Measurements from ENCODE around the gene GPR21. TPM values are rescaled to one million over a fixed set of nuclear protein-coding genes. Genes with fewer than 3 reads are reported as not detected.

GPR21 gene
- total and polyA plus RNA-seq, 7 experiments from 2014 or later = 1.1 to 2.4 (median 1.8) TPM; not detected in 3

- H3K36me3 Mint-ChIP-seq = peaks cover 13 to 55% (median 42%) of the 10 kb centered on the region in 5 donors
- ATAC-seq = no peak
- intact Hi-C loops (cut with micrococcal nuclease) = no loop called here
- H3K27ac ChIP-seq (ENCODE audit: low read depth, low read length) = no peak overlapping the region
- no peaks in the 10 kb centered on the region for H3K9me3 ChIP-seq (ENCODE audit: control insufficient read depth in 2 of 3, low read length in 3 of 3)
- no peak overlapping the region for H3K4me3 Mint-ChIP-seq
- no peaks in the 10 kb centered on the region for H3K27me3 ChIP-seq (ENCODE audit: control insufficient read depth in 2 of 2, insufficient read depth in 2 of 2, low read length in 2 of 2)
- ChIA-PET CTCF (no interaction called here), POLR2A (no interaction called here)
- no peak for DNase-seq
- no peaks in the 10 kb centered on the region for H3K4me1 ChIP-seq (ENCODE audit: control insufficient read depth in 2 of 2, insufficient read depth in 2 of 2, low read length in 2 of 2)
- H3K4me3 ChIP-seq (ENCODE audit: low read length) = no peak overlapping the region
- H3K27ac Mint-ChIP-seq = no peak overlapping the region
- no peaks in the 10 kb centered on the region for H3K27me3 Mint-ChIP-seq
- H3K9me3 Mint-ChIP-seq = peaks cover 0 to 9% (median 0%) of the 10 kb centered on the region in 11 donors
- peaks cover 0 to 2% (median 0%) of the 10 kb centered on the region in 7 donors for H3K4me1 Mint-ChIP-seq
- H3K36me3 ChIP-seq (ENCODE audit: control insufficient read depth in 2 of 3, insufficient read depth in 3 of 3, low read length in 3 of 3) = peaks cover 0 to 32% (median 10%) of the 10 kb centered on the region in 3 experiments
Measured at GRCh38 chr9:123011380-123011779, 22.1 kb upstream of the GPR21 start.

GRCh38 chr9:123011878-123012528 is 21.5 kb upstream of the GPR21 start:
- no peak overlapping the region for H3K4me3 ChIP-seq (ENCODE audit: low read length)
- ATAC-seq = no peak
- H3K9me3 Mint-ChIP-seq = peaks cover 0 to 9% (median 0%) of the 10 kb centered on the region in 11 donors
- CTCF ChIA-PET = no interaction called here
- peaks cover 13 to 55% (median 42%) of the 10 kb centered on the region in 5 donors for H3K36me3 Mint-ChIP-seq
- no peak overlapping the region for H3K4me3 Mint-ChIP-seq
- H3K36me3 ChIP-seq (ENCODE audit: control insufficient read depth in 2 of 3, insufficient read depth in 3 of 3, low read length in 3 of 3) = peaks cover 0 to 36% (median 10%) of the 10 kb centered on the region in 3 experiments
- H3K27ac Mint-ChIP-seq = no peak overlapping the region
- H3K27ac ChIP-seq (ENCODE audit: low read depth, low read length) = no peak overlapping the region
- H3K9me3 ChIP-seq (ENCODE audit: control insufficient read depth in 2 of 3, low read length in 3 of 3) = no peaks in the 10 kb centered on the region
- intact Hi-C loops (cut with micrococcal nuclease) = no loop called here
- peaks cover 0 to 2% (median 0%) of the 10 kb centered on the region in 7 donors for H3K4me1 Mint-ChIP-seq
- H3K4me1 ChIP-seq (ENCODE audit: control insufficient read depth in 2 of 2, insufficient read depth in 2 of 2, low read length in 2 of 2) = no peaks in the 10 kb centered on the region
- POLR2A ChIA-PET = no interaction called here
- no peaks in the 10 kb centered on the region for H3K27me3 Mint-ChIP-seq
- DNase-seq = no peak
- no peaks in the 10 kb centered on the region for H3K27me3 ChIP-seq (ENCODE audit: control insufficient read depth in 2 of 2, insufficient read depth in 2 of 2, low read length in 2 of 2)

GRCh38 chr9:123016631-123017030 is 16.8 kb upstream of the GPR21 start:
- no peak overlapping the region for H3K4me3 Mint-ChIP-seq
- H3K36me3 Mint-ChIP-seq = peaks cover 10 to 53% (median 41%) of the 10 kb centered on the region in 5 donors
- H3K9me3 Mint-ChIP-seq = peaks cover 0 to 9% (median 0%) of the 10 kb centered on the region in 11 donors
- DNase-seq (no peak), ATAC-seq (no peak)
- Histone ChIP-seq H3K9me3 (ENCODE audit: control insufficient read depth in 2 of 3, low read length in 3 of 3) (no peaks in the 10 kb centered on the region), H3K4me3 (ENCODE audit: low read length) (no peak overlapping the region), H3K27ac (ENCODE audit: low read depth, low read length) (no peak overlapping the region), H3K36me3 (ENCODE audit: control insufficient read depth in 2 of 3, insufficient read depth in 3 of 3, low read length in 3 of 3) (peaks cover 3 to 60% (median 10%) of the 10 kb centered on the region in 3 experiments), H3K4me1 (ENCODE audit: control insufficient read depth in 2 of 2, insufficient read depth in 2 of 2, low read length in 2 of 2) (no peaks in the 10 kb centered on the region), H3K27me3 (ENCODE audit: control insufficient read depth in 2 of 2, insufficient read depth in 2 of 2, low read length in 2 of 2) (no peaks in the 10 kb centered on the region)
- H3K4me1 Mint-ChIP-seq = no peaks in the 10 kb centered on the region
- no peaks in the 10 kb centered on the region for H3K27me3 Mint-ChIP-seq
- no peak overlapping the region for H3K27ac Mint-ChIP-seq
- intact Hi-C loops (cut with micrococcal nuclease) = no loop called here
- POLR2A ChIA-PET = no interaction called here
- CTCF ChIA-PET = no interaction called here

GRCh38 chr9:123020796-123021195 is 12.7 kb upstream of the GPR21 start:
- H3K9me3 Mint-ChIP-seq = no peaks in the 10 kb centered on the region
- no peak overlapping the region for H3K4me3 Mint-ChIP-seq
- intact Hi-C loops (cut with micrococcal nuclease) = loop anchor here in 1 of 2 donors (10.0 kb wide), 1 partner anchor 334 kb away; the partner anchor contains the start of gene CRB2
- Histone ChIP-seq H3K4me3 (ENCODE audit: low read length) (no peak overlapping the region), H3K27ac (ENCODE audit: low read depth, low read length) (no peak overlapping the region), H3K36me3 (ENCODE audit: control insufficient read depth in 2 of 3, insufficient read depth in 3 of 3, low read length in 3 of 3) (peaks cover 3 to 39% (median 3%) of the 10 kb centered on the region in 3 experiments), H3K4me1 (ENCODE audit: control insufficient read depth in 2 of 2, insufficient read depth in 2 of 2, low read length in 2 of 2) (no peaks in the 10 kb centered on the region), H3K27me3 (ENCODE audit: control insufficient read depth in 2 of 2, insufficient read depth in 2 of 2, low read length in 2 of 2) (no peaks in the 10 kb centered on the region), H3K9me3 (ENCODE audit: control insufficient read depth in 2 of 3, low read length in 3 of 3) (no peaks in the 10 kb centered on the region)
- H3K4me1 Mint-ChIP-seq = no peaks in the 10 kb centered on the region
- H3K27ac Mint-ChIP-seq = peak overlapping the region in 1 of 9 donors; percentile 14
- CTCF ChIA-PET = no interaction called here
- H3K36me3 Mint-ChIP-seq = peaks cover 3 to 41% (median 22%) of the 10 kb centered on the region in 5 donors
- ATAC-seq (no peak), DNase-seq (no peak)
- no peaks in the 10 kb centered on the region for H3K27me3 Mint-ChIP-seq
- POLR2A ChIA-PET = no interaction called here

GRCh38 chr9:123026425-123026824 is 7.0 kb upstream of the GPR21 start:
- peaks cover 0 to 17% (median 0%) of the 10 kb centered on the region in 3 experiments for H3K36me3 ChIP-seq (ENCODE audit: control insufficient read depth in 2 of 3, insufficient read depth in 3 of 3, low read length in 3 of 3)
- no peak overlapping the region for H3K4me3 ChIP-seq (ENCODE audit: low read length)
- ATAC-seq (no peak), DNase-seq (no peak)
- Mint-ChIP-seq H3K4me3 (no peak overlapping the region), H3K27me3 (no peaks in the 10 kb centered on the region), H3K9me3 (no peaks in the 10 kb centered on the region), H3K27ac (no peak overlapping the region), H3K4me1 (peaks cover 0 to 8% (median 0%) of the 10 kb centered on the region in 7 donors), H3K36me3 (peaks cover 7 to 60% (median 24%) of the 10 kb centered on the region in 5 donors)
- intact Hi-C loops (cut with micrococcal nuclease) = loop anchor here in 1 of 2 donors (10.0 kb wide), 1 partner anchor 328 kb away; the partner anchor contains the start of gene CRB2
- POLR2A ChIA-PET = no interaction called here
- no peaks in the 10 kb centered on the region for H3K27me3 ChIP-seq (ENCODE audit: control insufficient read depth in 2 of 2, insufficient read depth in 2 of 2, low read length in 2 of 2)
- no peak overlapping the region for H3K27ac ChIP-seq (ENCODE audit: low read depth, low read length)
- H3K4me1 ChIP-seq (ENCODE audit: control insufficient read depth in 2 of 2, insufficient read depth in 2 of 2, low read length in 2 of 2) = no peaks in the 10 kb centered on the region
- no peaks in the 10 kb centered on the region for H3K9me3 ChIP-seq (ENCODE audit: control insufficient read depth in 2 of 3, low read length in 3 of 3)
- CTCF ChIA-PET = no interaction called here

GRCh38 chr9:123027517-123027916 is 6.0 kb upstream of the GPR21 start:
- no peaks in the 10 kb centered on the region for H3K9me3 ChIP-seq (ENCODE audit: control insufficient read depth in 2 of 3, low read length in 3 of 3)
- no peaks in the 10 kb centered on the region for H3K27me3 Mint-ChIP-seq
- H3K27ac Mint-ChIP-seq = no peak overlapping the region
- intact Hi-C loops (cut with micrococcal nuclease) = loop anchor here in 1 of 2 donors (10.0 kb wide), 1 partner anchor 327 kb away; the partner anchor contains the start of gene CRB2
- H3K4me1 Mint-ChIP-seq = peaks cover 0 to 8% (median 2%) of the 10 kb centered on the region in 7 donors
- no peak overlapping the region for H3K4me3 Mint-ChIP-seq
- no peak overlapping the region for H3K4me3 ChIP-seq (ENCODE audit: low read length)
- ATAC-seq = no peak
- peaks cover 0 to 17% (median 0%) of the 10 kb centered on the region in 3 experiments for H3K36me3 ChIP-seq (ENCODE audit: control insufficient read depth in 2 of 3, insufficient read depth in 3 of 3, low read length in 3 of 3)
- H3K9me3 Mint-ChIP-seq = no peaks in the 10 kb centered on the region
- no peaks in the 10 kb centered on the region for H3K4me1 ChIP-seq (ENCODE audit: control insufficient read depth in 2 of 2, insufficient read depth in 2 of 2, low read length in 2 of 2)
- H3K27ac ChIP-seq (ENCODE audit: low read depth, low read length) = no peak overlapping the region
- CTCF ChIA-PET = no interaction called here
- no peaks in the 10 kb centered on the region for H3K27me3 ChIP-seq (ENCODE audit: control insufficient read depth in 2 of 2, insufficient read depth in 2 of 2, low read length in 2 of 2)
- DNase-seq = no peak
- H3K36me3 Mint-ChIP-seq = peaks cover 4 to 59% (median 19%) of the 10 kb centered on the region in 5 donors
- POLR2A ChIA-PET = no interaction called here

- no peak overlapping the region for H3K27ac ChIP-seq (ENCODE audit: low read depth, low read length)
- Mint-ChIP-seq H3K4me1 (peaks cover 0 to 10% (median 6%) of the 10 kb centered on the region in 7 donors), H3K27ac (no peak overlapping the region), H3K4me3 (no peak overlapping the region), H3K27me3 (no peaks in the 10 kb centered on the region), H3K9me3 (no peaks in the 10 kb centered on the region), H3K36me3 (peaks cover 4 to 58% (median 14%) of the 10 kb centered on the region in 5 donors)
- ChIA-PET POLR2A (no interaction called here), CTCF (no interaction called here)
- no peak overlapping the region for H3K4me3 ChIP-seq (ENCODE audit: low read length)
- no peak for ATAC-seq
- no peaks in the 10 kb centered on the region for H3K4me1 ChIP-seq (ENCODE audit: control insufficient read depth in 2 of 2, insufficient read depth in 2 of 2, low read length in 2 of 2)
- no peaks in the 10 kb centered on the region for H3K27me3 ChIP-seq (ENCODE audit: control insufficient read depth in 2 of 2, insufficient read depth in 2 of 2, low read length in 2 of 2)
- no peaks in the 10 kb centered on the region for H3K9me3 ChIP-seq (ENCODE audit: control insufficient read depth in 2 of 3, low read length in 3 of 3)
- H3K36me3 ChIP-seq (ENCODE audit: control insufficient read depth in 2 of 3, insufficient read depth in 3 of 3, low read length in 3 of 3) = peaks cover 0 to 13% (median 0%) of the 10 kb centered on the region in 3 experiments
- no peak for DNase-seq
- intact Hi-C loops (cut with micrococcal nuclease) = loop anchor here in 1 of 2 donors (10.0 kb wide), 1 partner anchor 327 kb away; the partner anchor contains the start of gene CRB2
Measured at GRCh38 chr9:123028136-123028535, 5.3 kb upstream of the GPR21 start.
